Measurements from ENCODE around the gene SFMBT2. TPM values are rescaled to one million over a fixed set of nuclear protein-coding genes. Genes with fewer than 3 reads are reported as not detected.

The SFMBT2 gene
- total and polyA plus RNA-seq, 2 of the 4 experiments (the other 2 are of a cell fraction), result 0.70 to 1.3 TPM

DNA sequence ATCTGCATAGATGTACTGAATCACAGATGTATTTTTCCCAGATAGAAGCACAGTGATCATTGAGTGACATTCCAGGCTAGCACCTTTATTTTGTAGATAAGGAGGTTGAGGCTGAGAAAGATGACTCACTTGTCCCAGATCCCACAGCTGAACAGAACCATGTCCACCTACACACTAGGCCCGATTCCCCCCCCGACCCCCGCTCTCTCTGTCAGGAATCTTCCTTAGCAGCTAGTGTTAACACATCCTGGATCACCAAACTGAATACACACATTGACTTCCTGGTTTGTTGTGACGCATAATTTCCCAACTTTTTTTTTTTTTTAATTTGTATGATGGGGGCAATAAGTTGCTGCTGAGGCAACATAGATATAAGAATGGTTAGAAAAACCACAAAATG is 5.2 kb downstream of the SFMBT2 start:
- no peaks in the 10 kb centered on the region for H3K36me3 ChIP-seq (ENCODE audit: control insufficient read depth, insufficient read depth, low read length)
- peaks cover 12% of the 10 kb centered on the region for H3K27me3 ChIP-seq (ENCODE audit: control insufficient read depth, insufficient read depth, low read length)
- H3K27ac ChIP-seq (ENCODE audit: insufficient read depth, low read length), result no peak overlapping the region
- ATAC-seq (ENCODE audit: low read depth), result no peak
- no CpG with 5 or more reads among the region's 4 CpGs for WGBS, 2 experiments (ENCODE audit: extremely low coverage in 2 of 2, insufficient read length in 1 of 2)
- no peaks in the 10 kb centered on the region for H4K20me1 ChIP-seq (ENCODE audit: insufficient read depth, low read length)
- H3K18ac ChIP-seq (ENCODE audit: low read depth, low read length), result no peak overlapping the region
- no peaks in the 10 kb centered on the region for H3K9me1 ChIP-seq (ENCODE audit: insufficient read depth, low read length)
- no peak overlapping the region for H3K56ac ChIP-seq (ENCODE audit: extremely low read depth, insufficient read depth, low read length)
- intact Hi-C loops (cut with micrococcal nuclease), result no loop called here
- H2AK9ac ChIP-seq (replicated peaks; ENCODE audit: low read depth, low read length, poor library complexity), result no peak overlapping the region
- no peaks in the 10 kb centered on the region for H3K9me3 ChIP-seq (ENCODE audit: control insufficient read depth, insufficient read depth, low read length)
- no peaks in the 10 kb centered on the region for H3K4me1 ChIP-seq (ENCODE audit: control insufficient read depth, insufficient read depth, low read length)
- no peak overlapping the region for H4K5ac ChIP-seq (ENCODE audit: low read depth, low read length)
- H3K4ac ChIP-seq (ENCODE audit: low read depth, low read length), result no peak overlapping the region
- H3K79me1 ChIP-seq (ENCODE audit: low read depth in 1 of 2, low read length in 2 of 2), result no peaks in the 10 kb centered on the region
- H2BK20ac ChIP-seq (ENCODE audit: low read depth, low read length), result no peak overlapping the region
- H3K23ac ChIP-seq (ENCODE audit: low read depth, low read length), result no peak overlapping the region
- no TSS peak for BruUV-seq (replicated peaks)
- H4K91ac ChIP-seq (ENCODE audit: insufficient read depth, low read depth, low read length), result no peak overlapping the region
- H2AFZ ChIP-seq (replicated peaks; ENCODE audit: low read length, poor library complexity), result no peak overlapping the region
- no peak overlapping the region for H2BK15ac ChIP-seq (ENCODE audit: low read depth, low read length)
- H2AK5ac ChIP-seq (ENCODE audit: low read depth, low read length), result no peak overlapping the region
- no peak overlapping the region for H4K8ac ChIP-seq (ENCODE audit: low read depth in 2 of 2, low read length in 2 of 2)
- in situ Hi-C loops (cut with MboI; ENCODE audit: low sequenced_read_pairs), result loop anchor here (10.0 kb wide), 1 partner anchor 141 kb away; no protein-coding TSS in a partner anchor
- CTCF ChIA-PET, result no interaction called here
- no peak overlapping the region for H3K4me3 ChIP-seq (ENCODE audit: insufficient read depth, low read depth, low read length)
- no peak overlapping the region for H3K14ac ChIP-seq (replicated peaks; ENCODE audit: low read depth, low read length)
- TF ChIP-seq MAFK (IDR thresholded peaks at IDR 0.05; ENCODE audit: low read depth, low read length) (no peak), NFE2L2 (IDR thresholded peaks at IDR 0.05; ENCODE audit: low read depth, low read length) (no peak)
- dilution Hi-C loops (cut with HindIII; ENCODE audit: low sequenced_read_pairs, unreplicated experiment), result loop anchor here (25.0 kb wide), 1 partner anchor 718 kb away; no protein-coding TSS in a partner anchor
- H3K9ac ChIP-seq (ENCODE audit: low read depth, low read length), result no peak overlapping the region
- POLR2A ChIA-PET (ENCODE audit: unreplicated experiment), result no interaction called here
- no peak overlapping the region for H2BK120ac ChIP-seq (ENCODE audit: low read depth, low read length)
- no peak for DNase-seq
- no peak overlapping the region for H2BK5ac ChIP-seq (ENCODE audit: low read depth, low read length, poor library complexity, severe bottlenecking)
- no peak overlapping the region for H3K4me2 ChIP-seq (ENCODE audit: low read depth, low read length)

Measured in IMR-90 (cell line).